ENCODE data around the gene DPP6. TPM values are rescaled to one million over a fixed set of nuclear protein-coding genes. Genes with fewer than 3 reads are reported as not detected.

DPP6 gene
- total and polyA plus RNA-seq, 2 experiments from 2014 or later, result not detected

- Histone ChIP-seq H3K4me1 (ENCODE audit: insufficient read depth) (peaks cover 2% of the 10 kb centered on the region; the same call in 1 of the 2 replicates), H3F3A (replicated peaks; ENCODE audit: low read depth) (no peaks in the 10 kb centered on the region)
- no peak for DNase-seq (ENCODE audit: low spot score)
These were observed 865.6 kb downstream of the DPP6 start for GRCh38 chr7:154917808-154918160.

More at GRCh38 chr7:154917808-154918160, 865.6 kb downstream of the DPP6 start:
- Mint-ChIP-seq H3K4me3 (no peak overlapping the region), H3K27ac (no peak overlapping the region), H3K9me3 (peaks cover 4% of the 10 kb centered on the region; the same call in 2 of the 3 replicates), H3K4me1 (peaks cover 7% of the 10 kb centered on the region; the same call in 2 of the 3 replicates), H3K36me3 (ENCODE audit: low read depth) (no peaks in the 10 kb centered on the region), H3K27me3 (ENCODE audit: insufficient read depth, low read depth, poor library complexity) (peaks cover 11% of the 10 kb centered on the region)
- Histone ChIP-seq H3K4me2 (no peak overlapping the region), H2AFZ (no peak overlapping the region), H4K20me1 (replicated peaks; ENCODE audit: insufficient read depth) (no peaks in the 10 kb centered on the region), H3K36me3 (ENCODE audit: insufficient read depth) (no peaks in the 10 kb centered on the region), H3K27me3 (ENCODE audit: insufficient read depth) (peaks cover 14% of the 10 kb centered on the region; the same call in 1 of the 2 replicates), H3K79me2 (replicated peaks; ENCODE audit: insufficient read depth) (no peaks in the 10 kb centered on the region), H3K9me2 (ENCODE audit: insufficient read depth) (no peaks in the 10 kb centered on the region; the same call in 1 of the 2 replicates), H3K27ac (ENCODE audit: low read depth) (no peak overlapping the region), H3K4me3 (no peak overlapping the region)
- TF ChIP-seq ZNF114 (CRISPR knock-in tag; IDR thresholded peaks at IDR 0.05) (no peak), STAT1 (IDR thresholded peaks at IDR 0.05; ENCODE audit: unreplicated experiment) (no peak), EZH2 (IDR thresholded peaks at IDR 0.05; ENCODE audit: low read depth, unreplicated experiment) (no peak), POLR2AphosphoS5 (IDR thresholded peaks at IDR 0.05; ENCODE audit: low read depth) (no peak), EZH2phosphoT487 (IDR thresholded peaks at IDR 0.05; ENCODE audit: unreplicated experiment) (no peak), ZNF331 (CRISPR knock-in tag; IDR thresholded peaks at IDR 0.05; ENCODE audit: low read depth) (no peak), CTCF (conservative IDR thresholded peaks at IDR 0.05; ENCODE audit: low read depth in 2 of 2) (no peak), NANOG (IDR thresholded peaks at IDR 0.05; ENCODE audit: borderline replicate concordance) (no peak), CREB1 (CRISPR knock-in tag; IDR thresholded peaks at IDR 0.05; ENCODE audit: low read depth) (no peak), REST (IDR thresholded peaks at IDR 0.05; ENCODE audit: unreplicated experiment) (no peak), ZNF462 (CRISPR knock-in tag; IDR thresholded peaks at IDR 0.05) (no peak), ETS1 (IDR thresholded peaks at IDR 0.05) (no peak), JUNB (IDR thresholded peaks at IDR 0.05; ENCODE audit: unreplicated experiment) (no peak)
- no peak for ATAC-seq
